Spleen (tissue), 7 donors: ENCODE results near the gene TMEM43.

Source experiments
- CTCF ChIP-seq, 11 experiments: fragments of 200-600 bp in 7 of 11; fragments of 450-650 bp in 4 of 11; sonication (generic) in 4 of 11; IDR thresholded peaks in 8 of 11; conservative IDR thresholded peaks in 3 of 11; 1 replicate in 7 of 11; 2 replicates in 4 of 11; pipeline versions ENCODE4 v1.4.0 to v1.8.0; 2016 to 2021; ENCODE audit warnings: antibody characterized with exemption in 11 of 11, inconsistent platforms in 4 of 11, mild to moderate bottlenecking in 1 of 11
- POLR2A ChIP-seq, 3 donors: fragments of 450-650 bp; IDR thresholded peaks; one replicate each; pipeline ENCODE4 v1.5.1; 2017; ENCODE audit warnings: antibody characterized with exemption in 3 of 3, mild to moderate bottlenecking in 1 of 3
- POLR2AphosphoS5 ChIP-seq, 3 donors: sonication (generic); formaldehyde crosslinking; IDR thresholded peaks; one replicate each; pipeline ENCODE4 v1.5.1; 2017; ENCODE audit warnings: antibody characterized with exemption in 3 of 3
- donor health status: DM: no; HTN: no; CAD: no; lungs with moderate emphysema.
- donor health status: DM: no; HTN: no; CAD: no.
- donor health status: DM: no; HTN: no; CAD: no.

GRCh38 chr3:14154895-14155440 is 30.1 kb downstream of the TMEM43 start:
- TF ChIP-seq CTCF (IDR thresholded peaks at IDR 0.05 in 8 of 11, conservative IDR thresholded peaks at IDR 0.05 in 3 of 11) (no peak), POLR2A (IDR thresholded peaks at IDR 0.05) (no peak), POLR2AphosphoS5 (IDR thresholded peaks at IDR 0.05) (peak in 1 of 3 donors; percentile 8)
